ENCODE measurements around the gene LAMC2.

LAMC2 gene

GRCh38 chr1:183168308-183168707, 17.8 kb upstream of the LAMC2 start:
- DNase-seq (ENCODE audit: low spot score) = no peak

GRCh38 chr1:183173828-183174227, 12.2 kb upstream of the LAMC2 start:
- no peak for DNase-seq (ENCODE audit: low spot score)

GRCh38 chr1:183175631-183176030, 10.4 kb upstream of the LAMC2 start:
- DNase-seq (ENCODE audit: low spot score) = no peak

GRCh38 chr1:183178545-183178944, 7.5 kb upstream of the LAMC2 start:
- DNase-seq (ENCODE audit: low spot score) = no peak

- no peak for DNase-seq (ENCODE audit: low spot score)
These were observed 7.0 kb upstream of the LAMC2 start for GRCh38 chr1:183179033-183179432.

GRCh38 chr1:183180218-183180617, 5.8 kb upstream of the LAMC2 start:
- DNase-seq (ENCODE audit: low spot score) = no peak

GRCh38 chr1:183180634-183181056, 5.4 kb upstream of the LAMC2 start:
- no peak for DNase-seq (ENCODE audit: low spot score)

- DNase-seq (ENCODE audit: low spot score) = no peak
These were observed 777 bp downstream of the LAMC2 start for GRCh38 chr1:183186841-183187240.

- no peak for DNase-seq (ENCODE audit: low spot score)
These were observed 2.2 kb downstream of the LAMC2 start for GRCh38 chr1:183188240-183188639.

GRCh38 chr1:183191833-183192232, 5.8 kb downstream of the LAMC2 start:
- peak; percentile 64 for DNase-seq (ENCODE audit: low spot score)

GRCh38 chr1:183193963-183194525, 8.0 kb downstream of the LAMC2 start:
- DNase-seq (ENCODE audit: low spot score) = no peak

- DNase-seq (ENCODE audit: low spot score) = no peak
These were observed 8.6 kb downstream of the LAMC2 start for GRCh38 chr1:183194527-183195141.

GRCh38 chr1:183195142-183195574, 9.1 kb downstream of the LAMC2 start:
- peak; percentile 83 for DNase-seq (ENCODE audit: low spot score)

GRCh38 chr1:183197762-183198161, 11.7 kb downstream of the LAMC2 start:
- DNase-seq (ENCODE audit: low spot score) = no peak

GRCh38 chr1:183198463-183198862, 12.4 kb downstream of the LAMC2 start:
- DNase-seq (ENCODE audit: low spot score) = peak; percentile 6

GRCh38 chr1:183199304-183199703, 13.2 kb downstream of the LAMC2 start:
- no peak for DNase-seq (ENCODE audit: low spot score)

GRCh38 chr1:183200451-183200850, 14.4 kb downstream of the LAMC2 start:
- DNase-seq (ENCODE audit: low spot score) = no peak

- DNase-seq (ENCODE audit: low spot score) = no peak
These were observed 17.0 kb downstream of the LAMC2 start for GRCh38 chr1:183203094-183203493.

- DNase-seq (ENCODE audit: low spot score) = no peak
These were observed 19.2 kb downstream of the LAMC2 start for GRCh38 chr1:183205196-183205781.

- DNase-seq (ENCODE audit: low spot score) = no peak
These were observed 20.6 kb downstream of the LAMC2 start for GRCh38 chr1:183206538-183207122.

GRCh38 chr1:183209533-183210158, 23.6 kb downstream of the LAMC2 start:
- DNase-seq (ENCODE audit: low spot score) = peak; percentile 89

GRCh38 chr1:183210681-183211080, 24.6 kb downstream of the LAMC2 start:
- DNase-seq (ENCODE audit: low spot score) = no peak

GRCh38 chr1:183212870-183213269, 26.8 kb downstream of the LAMC2 start:
- no peak for DNase-seq (ENCODE audit: low spot score)

Data from RKO (cell line).